HG03039 (cell line): ENCODE results near the gene UGT1A9.
"Not testable (repeated sequence)": the region's sequence is repeated elsewhere in the genome, so short reads cannot be mapped to it uniquely, and the experiment has no call there.

Source experiments
- ATAC-seq: cut with Tn5 transposase; IDR thresholded peaks from one replicate; pipeline ENCODE4 v1.9.1; 2021; ENCODE audit warnings: mild to moderate bottlenecking, moderate library complexity; ENCODE audit not compliant: unreplicated experiment

UGT1A9 gene

DNA sequence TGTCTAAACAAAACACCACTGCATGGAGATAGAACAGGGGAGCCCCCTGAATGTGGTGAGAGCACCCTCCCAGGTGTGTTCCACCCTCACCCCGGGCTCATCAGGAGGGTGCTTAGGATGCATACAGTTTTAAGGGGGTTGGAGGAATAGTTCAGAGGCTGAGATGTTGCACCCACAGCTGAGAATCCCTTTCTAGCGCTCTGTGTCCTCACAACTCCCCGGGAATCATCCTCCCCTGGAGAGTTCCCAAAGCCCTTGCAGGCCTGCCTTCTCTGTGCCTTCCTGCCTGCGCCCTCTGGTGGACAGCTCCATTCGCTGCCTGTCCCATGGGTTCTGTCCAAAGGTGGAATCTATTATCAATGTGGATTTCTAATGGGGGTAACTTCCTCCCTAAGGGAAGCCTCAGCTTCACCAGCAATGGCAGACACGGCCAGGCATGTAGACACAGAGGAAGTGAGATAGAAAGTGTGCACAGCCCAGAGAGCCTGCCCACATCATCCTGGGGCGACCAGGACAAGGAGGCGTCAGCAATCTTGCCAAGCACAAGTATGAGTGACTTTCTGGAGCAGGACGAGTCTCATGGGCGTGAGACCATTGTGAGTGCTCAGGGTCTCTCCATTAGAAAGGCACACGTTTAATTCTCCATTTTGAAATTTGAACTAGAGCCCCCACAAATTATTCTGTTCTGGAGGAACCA is 39.8 kb downstream of the UGT1A9 start:
- ATAC-seq: no peak

DNA sequence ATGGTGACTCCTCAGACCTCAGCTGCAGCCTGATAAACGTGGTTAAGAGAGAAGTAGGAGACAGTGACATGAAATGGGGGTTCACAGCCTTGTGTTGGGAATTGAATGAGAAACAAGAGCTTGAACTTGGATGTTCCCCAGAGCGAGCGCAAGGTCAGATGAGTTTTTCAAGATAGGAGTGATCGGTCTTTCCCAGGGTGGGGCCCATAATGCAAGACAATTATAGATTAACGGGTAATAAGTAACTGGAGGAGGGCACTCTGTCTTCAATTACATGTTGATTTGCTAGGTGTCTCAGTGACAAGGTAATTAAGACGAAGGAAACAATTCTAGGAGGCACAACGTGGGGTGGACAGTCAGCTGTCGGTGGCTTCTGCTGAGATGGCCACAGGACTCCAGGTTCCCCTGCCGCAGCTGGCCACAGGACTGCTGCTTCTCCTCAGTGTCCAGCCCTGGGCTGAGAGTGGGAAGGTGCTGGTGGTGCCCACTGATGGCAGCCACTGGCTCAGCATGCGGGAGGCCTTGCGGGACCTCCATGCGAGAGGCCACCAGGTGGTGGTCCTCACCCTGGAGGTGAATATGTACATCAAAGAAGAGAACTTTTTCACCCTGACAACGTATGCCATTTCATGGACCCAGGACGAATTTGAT is 41.0 kb downstream of the UGT1A9 start, which contains the start of gene UGT1A5:
Gene UGT1A5, plus strand, starts transcription at position 297 of the 651 bp plus-strand sequence. Its CDS starts 85 bp downstream, at position 382.
- ATAC-seq: no peak

DNA sequence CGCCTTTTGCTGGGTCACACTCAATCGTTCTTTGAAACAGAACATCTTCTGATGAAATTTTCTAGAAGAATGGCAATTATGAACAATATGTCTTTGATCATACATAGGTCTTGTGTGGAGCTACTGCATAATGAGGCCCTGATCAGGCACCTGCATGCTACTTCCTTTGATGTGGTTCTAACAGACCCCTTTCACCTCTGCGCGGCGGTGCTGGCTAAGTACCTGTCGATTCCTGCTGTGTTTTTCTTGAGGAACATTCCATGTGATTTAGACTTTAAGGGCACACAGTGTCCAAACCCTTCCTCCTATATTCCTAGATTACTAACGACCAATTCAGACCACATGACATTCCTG is 41.5 kb downstream of the UGT1A9 start:
- no peak for ATAC-seq

DNA sequence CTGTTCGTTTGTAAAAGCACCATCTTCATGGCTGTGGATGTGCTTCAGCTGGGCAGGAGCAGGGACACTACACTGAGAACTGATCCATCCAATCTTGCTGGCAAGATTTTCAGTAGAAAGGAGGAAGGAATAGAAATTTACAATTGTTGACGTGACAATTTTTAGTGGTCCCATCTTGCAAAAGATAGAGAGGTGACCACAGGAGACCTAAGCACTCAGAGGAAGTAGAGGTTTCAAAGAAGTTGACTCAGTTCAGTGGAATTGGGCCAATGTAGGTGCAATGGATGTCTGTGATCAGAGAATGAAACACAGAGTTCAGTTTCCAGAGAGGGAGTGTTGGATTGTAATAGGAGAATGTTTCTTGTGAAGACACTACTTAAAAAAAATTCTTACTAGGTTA is 42.4 kb downstream of the UGT1A9 start:
- ATAC-seq: no peak

DNA sequence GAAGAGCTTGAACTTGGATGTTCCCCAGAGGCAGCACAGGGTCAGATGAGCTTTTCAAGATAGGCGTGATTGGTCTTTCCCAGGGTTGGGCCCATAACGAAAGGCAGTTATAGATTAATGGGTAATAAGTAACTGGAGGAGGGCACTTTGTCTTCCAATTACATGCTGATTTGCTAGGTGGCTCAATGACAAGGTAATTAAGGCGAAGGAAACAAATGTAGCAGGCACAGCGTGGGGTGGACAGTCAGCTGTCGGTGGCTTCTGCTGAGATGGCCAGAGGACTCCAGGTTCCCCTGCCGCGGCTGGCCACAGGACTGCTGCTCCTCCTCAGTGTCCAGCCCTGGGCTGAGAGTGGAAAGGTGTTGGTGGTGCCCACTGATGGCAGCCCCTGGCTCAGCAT is 46.9 kb downstream of the UGT1A9 start, which contains the start of gene UGT1A4:
Gene UGT1A4, plus strand, starts transcription at position 185 of the 400 bp plus-strand sequence. Its CDS starts 85 bp downstream, at position 270.
- no peak for ATAC-seq

DNA sequence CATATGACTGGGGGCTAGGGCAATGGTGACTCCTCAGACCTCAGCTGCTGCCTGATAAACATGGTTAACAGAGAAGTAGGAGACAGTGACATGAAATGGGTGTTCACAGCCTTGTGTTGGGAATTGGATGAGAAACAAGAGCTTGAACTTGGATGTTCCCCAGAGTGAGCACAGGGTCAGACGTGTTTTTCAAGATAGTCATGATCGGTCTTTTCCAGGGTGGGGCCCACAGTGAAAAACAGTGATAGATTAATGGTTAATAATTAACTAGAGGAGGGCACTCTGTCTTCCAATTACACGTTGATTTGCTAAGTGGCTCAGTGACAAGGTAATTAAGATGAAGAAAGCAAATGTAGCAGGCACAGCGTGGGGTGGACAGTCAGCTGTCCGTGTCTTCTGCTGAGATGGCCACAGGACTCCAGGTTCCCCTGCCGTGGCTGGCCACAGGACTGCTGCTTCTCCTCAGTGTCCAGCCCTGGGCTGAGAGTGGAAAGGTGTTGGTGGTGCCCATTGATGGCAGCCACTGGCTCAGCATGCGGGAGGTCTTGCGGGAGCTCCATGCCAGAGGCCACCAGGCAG is 57.1 kb downstream of the UGT1A9 start, which contains the start of gene UGT1A3:
Gene UGT1A3, plus strand, starts transcription at position 320 of the 579 bp plus-strand sequence. Its CDS starts 85 bp downstream, at position 405.
- no peak for ATAC-seq

DNA sequence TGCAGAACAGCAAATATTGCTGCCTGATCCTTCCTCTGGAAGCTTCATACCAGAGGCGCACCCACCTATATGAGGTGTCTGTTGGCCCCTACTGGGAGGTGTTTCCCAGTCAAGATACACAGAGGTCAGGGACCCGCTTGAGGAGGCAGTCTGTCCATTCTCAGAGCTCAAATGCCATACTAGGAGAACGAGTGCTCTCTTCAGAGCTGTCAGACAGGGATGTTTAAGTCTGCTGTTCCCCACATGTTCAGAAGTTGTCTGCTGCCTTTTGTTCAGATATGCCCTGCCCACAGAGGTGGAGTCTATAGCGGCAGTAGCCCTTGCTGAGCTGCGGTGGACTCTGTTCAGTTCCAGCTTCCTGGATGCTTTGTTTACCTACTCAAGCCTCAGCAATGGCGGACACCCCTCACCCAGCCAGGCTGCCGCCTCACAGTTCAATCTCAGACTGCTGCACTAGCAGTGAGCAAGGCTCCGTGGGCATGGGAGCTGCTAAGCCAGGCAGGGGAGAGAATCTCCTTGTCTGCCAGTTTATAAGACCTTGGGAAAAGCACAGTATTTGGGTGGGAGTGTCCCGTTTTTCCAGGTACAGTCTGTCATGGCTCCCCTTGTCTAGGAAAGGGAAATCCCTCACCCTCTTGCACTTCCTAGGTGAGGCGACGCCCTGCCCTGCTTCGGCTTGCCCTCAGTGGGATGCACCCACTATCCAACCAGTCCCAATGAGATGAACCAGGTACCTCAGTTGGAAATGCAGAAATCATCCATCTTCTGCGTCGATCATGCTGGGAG is 65.4 kb downstream of the UGT1A9 start:
- not testable (repeated sequence) for ATAC-seq

DNA sequence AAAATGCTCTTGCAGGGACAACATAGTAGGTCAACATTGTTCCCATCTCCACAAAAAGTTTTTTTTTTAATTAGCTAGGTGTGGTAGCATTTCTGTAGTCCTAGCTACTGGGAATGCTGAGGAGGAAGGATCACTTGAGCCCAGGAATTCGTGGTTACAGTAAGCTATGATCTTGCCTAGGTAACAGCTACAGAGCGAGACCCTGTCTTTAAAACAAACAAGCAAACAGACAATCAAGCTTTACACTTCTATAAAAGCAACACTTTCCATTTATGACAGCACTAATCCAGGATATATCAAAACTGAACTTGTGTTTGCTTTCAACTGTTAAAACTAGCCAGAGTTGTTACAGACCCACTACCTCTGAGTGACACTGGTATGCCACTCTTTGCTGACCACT is 69.2 kb downstream of the UGT1A9 start:
- no peak for ATAC-seq

DNA sequence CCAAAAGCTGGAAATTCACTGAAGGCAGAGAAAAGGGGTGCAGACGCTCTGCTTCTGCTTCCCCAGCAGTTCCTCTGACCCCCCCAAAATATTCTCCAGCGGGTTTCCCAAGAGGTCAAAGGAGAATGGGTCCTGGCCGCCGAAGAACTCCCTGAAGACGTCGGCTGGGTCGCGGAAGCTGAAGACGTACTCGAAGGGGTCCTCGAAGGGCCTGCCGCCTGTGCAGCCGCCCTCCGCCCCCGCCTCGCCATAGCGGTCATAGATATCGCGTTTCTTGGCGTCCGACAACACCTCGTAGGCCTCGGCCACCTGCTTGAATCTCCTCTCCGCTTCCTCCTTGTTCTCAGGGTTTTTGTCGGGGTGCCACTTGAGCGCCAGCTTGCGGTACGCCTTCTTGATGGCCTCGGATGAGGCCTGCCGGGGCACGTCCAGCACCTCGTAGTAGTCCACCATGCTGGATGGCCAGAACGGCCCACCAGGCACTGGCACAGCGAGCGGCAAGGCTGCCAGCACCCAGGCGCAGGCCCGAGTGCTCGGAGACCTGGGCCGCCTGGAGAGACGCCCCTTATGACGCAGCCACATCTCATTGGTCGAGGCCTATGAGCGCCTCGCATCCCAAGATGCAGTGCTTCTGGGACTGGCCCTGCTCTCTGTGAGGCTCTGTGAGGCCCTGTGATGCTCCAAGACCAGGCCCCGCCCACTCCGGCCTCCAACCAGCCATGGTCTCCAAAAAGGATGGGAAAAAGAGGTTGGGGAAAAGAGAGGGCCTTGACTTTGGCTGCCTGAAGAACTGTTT is 72.0 kb downstream of the UGT1A9 start:
- ATAC-seq: no peak

DNA sequence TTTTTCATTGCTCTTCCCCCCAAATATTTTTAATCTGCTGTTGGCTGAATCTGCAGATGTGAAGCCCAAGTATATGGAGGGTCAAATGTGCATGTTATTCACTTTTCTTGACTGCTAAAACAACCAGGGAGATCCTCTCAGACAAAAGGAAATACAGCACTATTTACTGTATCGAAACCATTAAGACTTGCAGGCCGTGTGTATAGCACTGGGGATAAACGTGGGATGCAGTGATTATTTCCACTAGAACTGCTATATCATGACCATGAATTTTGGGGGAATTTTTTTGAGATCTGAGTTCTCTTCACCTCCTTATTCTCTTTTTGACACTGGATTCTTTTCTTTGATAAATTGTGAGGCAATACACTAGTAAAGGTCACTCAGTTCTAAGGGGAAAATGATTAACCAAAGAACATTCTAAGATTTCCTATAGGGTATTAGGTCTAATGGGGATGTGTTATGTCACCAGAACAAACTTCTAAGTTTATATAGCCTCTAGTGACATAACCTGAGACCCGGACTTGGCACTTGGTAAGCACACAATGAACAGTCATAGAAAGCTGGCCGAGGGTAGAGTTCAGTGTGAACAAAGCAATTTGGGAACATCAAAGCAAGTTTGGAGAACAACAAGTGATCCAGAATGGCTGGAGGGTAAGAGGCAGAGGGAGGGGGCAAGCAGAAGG is 73.5 kb downstream of the UGT1A9 start:
- no peak for ATAC-seq

DNA sequence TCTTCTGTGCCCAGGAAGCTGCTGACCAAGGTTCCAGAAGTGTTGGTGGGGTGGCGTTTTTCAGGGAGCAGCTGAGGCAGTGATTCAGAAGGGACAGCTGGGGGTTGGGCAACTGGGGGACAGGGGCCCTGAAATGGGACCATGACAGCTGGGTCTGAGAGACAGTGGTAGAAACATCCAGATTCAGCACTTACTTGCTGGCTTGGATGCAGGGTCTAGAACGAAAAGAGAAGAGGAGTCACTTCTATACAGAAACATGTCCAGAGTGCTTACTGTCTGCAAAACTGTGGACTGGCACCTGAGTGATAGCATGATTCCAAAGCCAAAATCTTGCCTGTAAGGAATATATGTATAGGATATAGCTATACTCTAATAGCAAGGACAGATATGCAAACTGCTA is 74.1 kb downstream of the UGT1A9 start:
- ATAC-seq: not testable (repeated sequence)

DNA sequence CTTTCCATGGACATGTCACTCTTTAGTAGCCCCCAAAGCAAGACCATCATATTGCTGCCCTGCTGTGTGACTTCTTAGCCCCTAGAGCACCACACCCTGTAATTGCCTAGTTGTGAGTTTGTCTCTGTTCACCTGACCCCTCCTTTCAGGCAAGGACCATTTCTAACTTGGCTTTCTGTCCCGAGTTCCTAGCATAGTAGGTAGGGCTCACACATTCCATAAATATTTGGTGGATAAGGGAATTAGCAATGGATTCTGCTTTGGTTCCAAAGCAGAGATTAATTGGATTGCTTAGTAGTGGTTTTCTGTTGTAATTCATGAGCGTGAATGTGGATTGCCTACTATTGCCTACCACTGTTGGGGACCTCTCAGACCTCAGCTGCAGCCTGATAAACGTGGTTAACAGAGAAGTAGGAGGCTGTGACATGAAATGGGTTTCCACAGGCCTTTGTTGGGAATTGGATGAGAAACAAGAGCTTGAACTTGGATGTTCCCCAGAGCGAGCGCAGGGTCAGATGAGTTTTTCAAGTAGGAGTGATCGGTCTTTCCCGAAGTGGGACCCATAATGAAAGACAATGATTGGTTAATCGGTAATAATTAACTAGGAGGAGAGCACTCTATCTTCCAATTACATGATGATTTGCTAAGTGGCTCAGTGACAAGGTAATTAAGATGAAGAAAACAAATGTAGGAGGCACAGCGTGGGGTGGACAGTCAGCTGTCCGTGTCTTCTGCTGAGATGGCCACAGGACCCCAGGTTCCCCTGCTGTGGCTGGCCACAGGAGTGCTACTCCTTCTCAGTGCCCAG is 75.0 kb downstream of the UGT1A9 start:
- no peak for ATAC-seq

DNA sequence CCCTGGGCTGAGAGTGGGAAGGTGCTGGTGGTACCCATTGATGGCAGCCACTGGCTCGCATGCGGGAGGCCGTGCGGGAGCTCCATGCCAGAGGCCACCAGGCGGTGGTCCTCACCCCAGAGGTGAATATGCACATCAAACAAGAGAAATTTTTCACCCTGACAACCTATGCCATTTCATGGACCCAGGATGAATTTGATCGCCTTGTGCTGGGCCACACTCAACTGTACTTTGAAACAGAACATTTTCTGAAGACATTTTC is 75.5 kb downstream of the UGT1A9 start:
- ATAC-seq: no peak

DNA sequence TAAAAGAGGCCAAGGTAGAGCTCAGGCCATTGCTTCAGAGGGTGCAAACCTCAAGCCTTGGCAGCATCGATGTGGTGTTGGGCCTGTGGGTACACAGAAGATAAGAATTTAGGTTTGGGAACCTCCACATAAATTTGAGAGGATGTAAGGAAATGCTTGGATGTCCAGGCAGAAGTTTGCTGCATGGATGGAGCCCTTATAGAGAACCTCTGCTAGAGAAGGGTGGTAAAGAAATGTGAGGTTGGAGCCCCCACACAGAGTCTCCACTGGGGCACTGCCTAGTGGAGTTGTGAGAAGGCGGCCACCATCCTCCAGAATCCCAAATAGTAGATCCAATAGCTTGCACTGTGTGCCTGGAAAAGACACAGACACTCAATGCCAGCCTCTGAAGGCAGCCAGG is 79.0 kb downstream of the UGT1A9 start:
- not testable (repeated sequence) for ATAC-seq

DNA sequence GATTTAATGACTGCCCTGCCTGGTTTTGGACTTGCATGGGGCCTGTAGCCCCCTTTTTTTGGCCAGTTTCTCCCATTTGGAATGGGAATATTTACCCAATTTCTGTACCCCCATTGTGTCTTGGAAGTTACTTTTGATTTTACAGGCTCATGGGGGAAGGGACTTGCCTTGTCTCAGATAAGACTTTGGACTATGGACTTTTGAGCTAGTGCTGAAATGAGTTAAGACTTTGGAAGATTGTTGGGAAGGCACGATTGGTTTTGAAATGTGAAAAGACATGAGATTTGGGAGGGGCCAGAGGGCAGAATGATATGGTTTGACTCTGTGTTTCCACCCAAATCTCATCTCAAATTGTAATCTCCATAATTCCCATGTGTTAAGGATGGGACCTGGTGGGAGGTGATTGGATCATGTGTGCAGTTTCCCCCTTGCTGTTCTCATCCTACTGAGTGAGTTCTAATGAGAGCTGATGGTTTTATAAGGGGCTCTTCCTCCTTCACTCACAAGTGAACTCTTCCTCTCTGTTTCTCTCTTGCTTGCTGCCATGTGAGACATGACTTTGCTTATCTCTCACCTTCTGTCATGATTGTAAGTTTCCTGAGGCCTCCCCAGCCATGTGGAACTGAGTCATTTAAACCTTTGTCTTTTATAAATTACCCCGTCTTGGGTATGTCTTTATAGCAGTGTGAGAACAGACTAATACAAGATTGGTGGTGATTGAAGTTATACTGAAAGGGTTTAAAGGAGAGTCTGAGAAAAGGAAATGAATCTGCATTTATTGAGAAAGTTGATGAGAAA is 79.7 kb downstream of the UGT1A9 start:
- ATAC-seq: not testable (repeated sequence)

DNA sequence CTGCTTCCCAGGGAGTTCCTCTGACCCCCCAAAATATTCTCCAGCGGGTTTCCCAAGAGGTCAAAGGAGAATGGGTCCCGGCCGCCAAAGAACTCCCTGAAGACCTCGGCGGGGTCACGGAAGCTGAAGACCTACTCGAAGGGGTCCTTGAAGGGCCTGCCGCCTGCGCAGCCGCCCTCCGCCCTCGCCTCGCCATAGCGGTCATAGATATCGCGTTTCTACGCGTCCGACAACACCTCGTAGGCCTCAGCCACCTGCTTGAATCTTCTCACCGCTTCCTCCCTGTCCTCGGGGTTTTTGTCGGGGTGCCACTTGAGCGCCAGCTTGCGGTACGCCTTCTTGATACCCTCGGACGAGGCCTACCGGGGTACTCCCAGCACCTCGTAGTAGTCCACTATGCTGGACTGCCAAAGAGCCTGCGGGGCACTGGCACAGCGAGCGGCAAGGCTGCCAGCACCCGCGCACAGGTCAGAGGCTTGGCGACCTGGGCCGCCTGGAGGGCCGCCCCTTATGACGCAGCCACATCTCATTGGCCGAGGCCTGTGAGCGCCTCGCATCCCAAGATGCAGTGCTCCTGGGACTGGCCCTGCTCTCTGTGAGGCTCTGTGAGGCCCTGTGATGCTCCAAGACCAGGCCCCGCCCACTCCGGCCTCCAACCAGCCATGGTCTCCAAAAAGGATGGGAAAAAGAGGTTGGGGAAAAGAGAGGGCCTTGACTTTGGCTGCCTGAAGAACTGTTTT is 83.3 kb downstream of the UGT1A9 start:
- ATAC-seq: no peak

DNA sequence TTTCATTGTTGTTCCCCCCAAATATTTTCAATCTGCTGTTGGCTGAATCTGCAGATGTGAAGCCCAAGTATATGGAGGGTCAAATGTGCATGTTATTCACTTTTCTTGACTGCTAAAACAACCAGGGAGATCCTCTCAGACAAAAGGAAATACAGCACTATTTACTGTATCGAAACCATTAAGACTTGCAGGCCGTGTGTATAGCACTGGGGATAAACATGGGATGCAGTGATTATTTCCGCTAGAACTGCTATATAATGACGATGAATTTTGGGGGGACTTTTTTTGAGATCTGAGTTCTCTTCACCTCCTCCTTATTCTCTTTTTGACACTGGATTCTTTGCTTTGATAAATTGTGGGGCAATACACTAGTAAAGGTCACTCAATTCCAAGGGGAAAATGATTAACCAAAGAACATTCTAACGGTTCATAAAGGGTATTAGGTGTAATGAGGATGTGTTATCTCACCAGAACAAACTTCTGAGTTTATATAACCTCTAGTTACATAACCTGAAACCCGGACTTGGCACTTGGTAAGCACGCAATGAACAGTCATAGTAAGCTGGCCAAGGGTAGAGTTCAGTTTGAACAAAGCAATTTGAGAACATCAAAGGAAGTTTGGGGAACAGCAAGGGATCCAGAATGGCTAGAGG is 84.9 kb downstream of the UGT1A9 start:
- no peak for ATAC-seq
